HG02885 (cell line): ENCODE data around the gene BBIP1.

Experiments used
- ATAC-seq: cut with Tn5 transposase; IDR thresholded peaks from one replicate; pipeline ENCODE4 v1.9.1; 2021; ENCODE audit warnings: mild to moderate bottlenecking; ENCODE audit not compliant: unreplicated experiment, poor library complexity

BBIP1 gene

GRCh38 chr10:110850099-110850498, 68.9 kb downstream of the BBIP1 start:
- ATAC-seq: no peak
